Superior temporal gyrus (tissue), 1 donor: ENCODE results near the gene ZCCHC12.

Experiments
- DNase-seq: peaks from one replicate; pipeline ENCODE4 v3.0.0-alpha.2; 2016; ENCODE audit errors: extremely low spot score

Gene ZCCHC12

GRCh38 chrX:118867251-118867650, 43.6 kb downstream of the ZCCHC12 start:
- DNase-seq = no peak

GRCh38 chrX:118872102-118872566, 48.5 kb downstream of the ZCCHC12 start:
- DNase-seq = no peak
